Thyroid gland (tissue), 4 donors: ENCODE data around the gene PDCD7.

ENCODE experiments used
- POLR2A ChIP-seq, 2 donors: fragments of 450-650 bp; IDR thresholded peaks; one replicate each; pipeline ENCODE4 v1.6.1; 2017; ENCODE audit warnings: antibody characterized with exemption in 2 of 2, mild to moderate bottlenecking in 2 of 2, moderate library complexity in 1 of 2
- TF ChIP-seq, protein P1 (sequence below), 6 experiments: fragments of 200-600 bp in 3 of 6; fragments of 450-650 bp in 3 of 6; sonication (generic) in 3 of 6; IDR thresholded peaks; one replicate each; pipeline ENCODE4 v1.5.1; 2016 to 2019; ENCODE audit warnings: antibody characterized with exemption in 6 of 6, mild to moderate bottlenecking in 2 of 6, inconsistent platforms in 1 of 6, moderate library complexity in 1 of 6

DNA sequence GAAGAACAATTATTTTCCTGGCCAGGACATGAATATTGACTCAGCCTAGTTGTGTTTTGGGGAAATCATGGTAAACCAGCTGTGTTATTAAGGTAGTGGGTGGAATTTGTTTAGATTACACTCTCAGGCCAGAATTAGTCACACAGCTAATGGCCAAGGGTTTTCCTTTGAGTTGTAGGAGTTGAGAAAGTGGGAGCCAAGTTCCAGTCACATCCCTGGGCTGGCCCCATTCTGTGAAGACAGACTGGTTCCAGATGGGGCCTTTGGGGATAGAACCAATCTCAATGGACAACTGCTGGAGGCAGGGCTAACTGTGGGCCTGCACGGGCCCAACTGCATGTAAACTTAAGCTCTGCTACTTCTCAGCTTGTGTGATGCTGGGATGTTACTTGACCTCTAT, 64.4 kb downstream of the PDCD7 start:
- TF ChIP-seq, protein P1, sequence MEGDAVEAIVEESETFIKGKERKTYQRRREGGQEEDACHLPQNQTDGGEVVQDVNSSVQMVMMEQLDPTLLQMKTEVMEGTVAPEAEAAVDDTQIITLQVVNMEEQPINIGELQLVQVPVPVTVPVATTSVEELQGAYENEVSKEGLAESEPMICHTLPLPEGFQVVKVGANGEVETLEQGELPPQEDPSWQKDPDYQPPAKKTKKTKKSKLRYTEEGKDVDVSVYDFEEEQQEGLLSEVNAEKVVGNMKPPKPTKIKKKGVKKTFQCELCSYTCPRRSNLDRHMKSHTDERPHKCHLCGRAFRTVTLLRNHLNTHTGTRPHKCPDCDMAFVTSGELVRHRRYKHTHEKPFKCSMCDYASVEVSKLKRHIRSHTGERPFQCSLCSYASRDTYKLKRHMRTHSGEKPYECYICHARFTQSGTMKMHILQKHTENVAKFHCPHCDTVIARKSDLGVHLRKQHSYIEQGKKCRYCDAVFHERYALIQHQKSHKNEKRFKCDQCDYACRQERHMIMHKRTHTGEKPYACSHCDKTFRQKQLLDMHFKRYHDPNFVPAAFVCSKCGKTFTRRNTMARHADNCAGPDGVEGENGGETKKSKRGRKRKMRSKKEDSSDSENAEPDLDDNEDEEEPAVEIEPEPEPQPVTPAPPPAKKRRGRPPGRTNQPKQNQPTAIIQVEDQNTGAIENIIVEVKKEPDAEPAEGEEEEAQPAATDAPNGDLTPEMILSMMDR (IDR thresholded peaks at IDR 0.05): no peak
- TF ChIP-seq POLR2A (IDR thresholded peaks at IDR 0.05): no peak
